Mesothelial cell of epicardium (in vitro differentiated cells): ENCODE data around the gene CRISP1. TPM values are rescaled to one million over a fixed set of nuclear protein-coding genes. Genes with fewer than 3 reads are reported as not detected.

Source experiments
- DNase-seq, 2 experiments: peaks; one replicate each; pipeline ENCODE4 v3.0.0; 2021; ENCODE audit warnings: low spot score in 2 of 2; ENCODE audit not compliant: unreplicated experiment in 2 of 2
- H3K27ac Mint-ChIP-seq: 2 replicates; pipeline ENCODE4 v1.8.0; 2021; ENCODE audit warnings: mixed read lengths
- H3K27me3 Mint-ChIP-seq: 2 replicates; pipeline ENCODE4 v1.8.0; 2021; ENCODE audit warnings: low read depth, mixed read lengths
- H3K36me3 Mint-ChIP-seq: 2 replicates; pipeline ENCODE4 v1.8.0; 2021; ENCODE audit warnings: mixed read lengths
- H3K4me1 Mint-ChIP-seq: 2 replicates; pipeline ENCODE4 v1.8.0; 2021; ENCODE audit warnings: mixed read lengths
- H3K4me3 Mint-ChIP-seq: 2 replicates; pipeline ENCODE4 v1.8.0; 2021; ENCODE audit warnings: mild to moderate bottlenecking, moderate library complexity, mixed read lengths
- H3K9me3 Mint-ChIP-seq: 2 replicates; pipeline ENCODE4 v1.8.0; 2021; ENCODE audit warnings: mixed read lengths
- total RNA-seq: library from RNA; stranded (reverse); gene quantifications from 3 replicates; pipeline ENCODE4 v1.2.1, GENCODE V29; 2021
- TF ChIP-seq, protein P1 (sequence below): fragments of 200-600 bp; sonication (generic); IDR thresholded peaks from one replicate; pipeline ENCODE4 v1.5.0; 2021; ENCODE audit warnings: antibody characterized with exemption; ENCODE audit not compliant: unreplicated experiment

The CRISP1 gene
- total RNA-seq, 1 donor from 2014 or later: not detected

DNA sequence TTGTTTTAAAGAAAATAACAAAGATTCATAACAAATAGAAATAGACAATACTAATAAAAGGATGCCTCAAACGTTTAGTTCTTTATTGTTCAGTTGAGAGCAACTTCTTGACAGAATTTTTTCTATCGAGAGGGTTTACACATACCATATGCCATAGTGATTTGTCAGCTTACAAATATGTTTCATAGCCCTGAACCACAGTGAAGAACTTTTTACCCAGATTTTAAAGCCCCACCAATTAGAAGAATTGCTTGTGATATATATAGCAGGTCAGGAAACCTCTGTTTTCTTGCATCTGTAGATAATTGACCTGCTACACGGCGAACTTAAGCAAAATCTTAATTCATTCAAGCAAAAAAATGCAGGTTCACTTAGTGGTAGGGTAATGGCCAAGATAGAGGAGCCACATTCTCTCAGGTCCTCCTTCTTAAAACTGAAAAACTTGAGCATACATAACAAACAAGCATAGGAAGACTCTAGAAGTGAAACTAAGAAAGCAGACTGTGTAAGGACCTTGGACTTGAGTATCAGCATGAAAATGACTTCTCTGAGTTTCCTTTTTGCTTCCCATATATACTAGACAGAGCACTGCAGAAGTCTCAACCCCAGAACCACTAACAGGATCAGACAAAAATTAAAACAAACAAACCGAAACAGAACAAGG lies 39.5 kb downstream of the CRISP1 start:
- TF ChIP-seq, protein P1, sequence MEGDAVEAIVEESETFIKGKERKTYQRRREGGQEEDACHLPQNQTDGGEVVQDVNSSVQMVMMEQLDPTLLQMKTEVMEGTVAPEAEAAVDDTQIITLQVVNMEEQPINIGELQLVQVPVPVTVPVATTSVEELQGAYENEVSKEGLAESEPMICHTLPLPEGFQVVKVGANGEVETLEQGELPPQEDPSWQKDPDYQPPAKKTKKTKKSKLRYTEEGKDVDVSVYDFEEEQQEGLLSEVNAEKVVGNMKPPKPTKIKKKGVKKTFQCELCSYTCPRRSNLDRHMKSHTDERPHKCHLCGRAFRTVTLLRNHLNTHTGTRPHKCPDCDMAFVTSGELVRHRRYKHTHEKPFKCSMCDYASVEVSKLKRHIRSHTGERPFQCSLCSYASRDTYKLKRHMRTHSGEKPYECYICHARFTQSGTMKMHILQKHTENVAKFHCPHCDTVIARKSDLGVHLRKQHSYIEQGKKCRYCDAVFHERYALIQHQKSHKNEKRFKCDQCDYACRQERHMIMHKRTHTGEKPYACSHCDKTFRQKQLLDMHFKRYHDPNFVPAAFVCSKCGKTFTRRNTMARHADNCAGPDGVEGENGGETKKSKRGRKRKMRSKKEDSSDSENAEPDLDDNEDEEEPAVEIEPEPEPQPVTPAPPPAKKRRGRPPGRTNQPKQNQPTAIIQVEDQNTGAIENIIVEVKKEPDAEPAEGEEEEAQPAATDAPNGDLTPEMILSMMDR: no peak
- no peak overlapping the region for H3K27ac Mint-ChIP-seq
- DNase-seq: no peak

DNA sequence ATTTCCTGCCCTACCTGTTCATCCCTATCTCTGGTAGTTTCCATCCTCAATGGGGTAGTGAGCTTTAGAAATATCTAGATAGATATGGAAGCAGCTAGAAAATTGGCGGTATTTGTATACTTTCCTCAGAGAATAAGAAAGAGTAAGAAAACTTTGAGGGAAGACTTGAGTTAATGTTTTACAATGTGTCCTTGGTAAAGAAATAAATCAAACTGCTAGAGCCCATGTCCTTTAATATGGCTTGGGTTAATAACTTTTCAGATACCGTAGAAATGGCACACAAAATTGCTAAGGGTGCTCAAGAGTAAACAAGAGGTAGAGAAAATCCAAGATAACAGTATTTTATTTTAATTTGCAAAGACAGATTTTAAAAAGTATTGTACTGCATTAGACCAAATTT lies 51.2 kb downstream of the CRISP1 start:
- TF ChIP-seq, protein P1: no peak
- DNase-seq: no peak
- no peak overlapping the region for H3K27ac Mint-ChIP-seq
- no peaks in the 10 kb centered on the region for H3K4me1 Mint-ChIP-seq
- no peak overlapping the region for H3K4me3 Mint-ChIP-seq
- H3K9me3 Mint-ChIP-seq: peaks cover 9% of the 10 kb centered on the region
- H3K36me3 Mint-ChIP-seq: no peaks in the 10 kb centered on the region
- H3K27me3 Mint-ChIP-seq: no peaks in the 10 kb centered on the region

More for the DNA sequence above, 39.5 kb downstream of the CRISP1 start:
- Mint-ChIP-seq H3K27me3 (no peaks in the 10 kb centered on the region), H3K4me3 (no peak overlapping the region), H3K4me1 (no peaks in the 10 kb centered on the region), H3K36me3 (no peaks in the 10 kb centered on the region), H3K9me3 (no peaks in the 10 kb centered on the region)

DNA sequence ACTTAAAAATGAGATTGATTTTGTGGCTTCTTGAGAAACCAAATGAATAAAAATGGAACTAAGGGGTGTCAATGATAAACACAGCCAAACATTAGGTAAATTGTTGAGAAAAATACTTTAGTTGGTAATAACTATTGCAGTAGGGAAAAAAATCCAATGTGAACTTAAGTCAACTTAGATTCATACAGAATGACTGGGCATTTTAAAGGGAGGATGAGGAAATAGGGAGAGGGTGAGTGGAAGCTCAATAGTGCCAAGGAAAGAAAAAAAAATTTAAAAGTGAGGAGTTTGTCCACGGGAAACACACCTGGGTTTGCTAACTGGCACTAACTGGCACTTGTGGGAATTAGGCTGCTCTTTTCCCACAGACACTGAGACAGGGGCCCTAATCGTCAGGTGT lies 53.1 kb downstream of the CRISP1 start:
- H3K9me3 Mint-ChIP-seq: peaks cover 28% of the 10 kb centered on the region
- H3K4me1 Mint-ChIP-seq: no peaks in the 10 kb centered on the region
- no peaks in the 10 kb centered on the region for H3K36me3 Mint-ChIP-seq
- no peak overlapping the region for H3K4me3 Mint-ChIP-seq
- TF ChIP-seq, protein P1: no peak
- no peak overlapping the region for H3K27ac Mint-ChIP-seq
- no peaks in the 10 kb centered on the region for H3K27me3 Mint-ChIP-seq
- no peak for DNase-seq

- H3K4me1 Mint-ChIP-seq: no peaks in the 10 kb centered on the region
- H3K4me3 Mint-ChIP-seq: no peak overlapping the region
- H3K27me3 Mint-ChIP-seq: no peaks in the 10 kb centered on the region
- no peaks in the 10 kb centered on the region for H3K36me3 Mint-ChIP-seq
- TF ChIP-seq, protein P1: no peak
- no peak overlapping the region for H3K27ac Mint-ChIP-seq
- no peak for DNase-seq
- H3K9me3 Mint-ChIP-seq: peaks cover 46% of the 10 kb centered on the region
Measured at GRCh38 chr6:49806145-49806544, 60.2 kb downstream of the CRISP1 start.

- no peak for DNase-seq
- Mint-ChIP-seq H3K4me1 (no peaks in the 10 kb centered on the region), H3K4me3 (no peak overlapping the region), H3K36me3 (no peaks in the 10 kb centered on the region), H3K27me3 (no peaks in the 10 kb centered on the region), H3K27ac (no peak overlapping the region), H3K9me3 (peaks cover 38% of the 10 kb centered on the region)
- TF ChIP-seq, protein P1: no peak
Measured at GRCh38 chr6:49805246-49805645, 61.1 kb downstream of the CRISP1 start.
